ENCODE results near the gene TGFBR1.

GRCh38 chr9:99056886-99057664 is 47.8 kb upstream of the TGFBR1 start:
- TF ChIP-seq CTCF (IDR thresholded peaks at IDR 0.05; ENCODE audit: poor library complexity) (no peak), EZH2 (IDR thresholded peaks at IDR 0.05; ENCODE audit: borderline replicate concordance) (no peak)
